ENCODE measurements around the gene MKNK2.

- TF ChIP-seq POLR2A (IDR thresholded peaks at IDR 0.05), result no peak
- TF ChIP-seq, protein P1, sequence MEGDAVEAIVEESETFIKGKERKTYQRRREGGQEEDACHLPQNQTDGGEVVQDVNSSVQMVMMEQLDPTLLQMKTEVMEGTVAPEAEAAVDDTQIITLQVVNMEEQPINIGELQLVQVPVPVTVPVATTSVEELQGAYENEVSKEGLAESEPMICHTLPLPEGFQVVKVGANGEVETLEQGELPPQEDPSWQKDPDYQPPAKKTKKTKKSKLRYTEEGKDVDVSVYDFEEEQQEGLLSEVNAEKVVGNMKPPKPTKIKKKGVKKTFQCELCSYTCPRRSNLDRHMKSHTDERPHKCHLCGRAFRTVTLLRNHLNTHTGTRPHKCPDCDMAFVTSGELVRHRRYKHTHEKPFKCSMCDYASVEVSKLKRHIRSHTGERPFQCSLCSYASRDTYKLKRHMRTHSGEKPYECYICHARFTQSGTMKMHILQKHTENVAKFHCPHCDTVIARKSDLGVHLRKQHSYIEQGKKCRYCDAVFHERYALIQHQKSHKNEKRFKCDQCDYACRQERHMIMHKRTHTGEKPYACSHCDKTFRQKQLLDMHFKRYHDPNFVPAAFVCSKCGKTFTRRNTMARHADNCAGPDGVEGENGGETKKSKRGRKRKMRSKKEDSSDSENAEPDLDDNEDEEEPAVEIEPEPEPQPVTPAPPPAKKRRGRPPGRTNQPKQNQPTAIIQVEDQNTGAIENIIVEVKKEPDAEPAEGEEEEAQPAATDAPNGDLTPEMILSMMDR (IDR thresholded peaks at IDR 0.05), result no peak
Observed at GRCh38 chr19:2014731-2015607, 36.1 kb downstream of the MKNK2 start.
